ENCODE data around the gene NIPA2. TPM values are rescaled to one million over a fixed set of nuclear protein-coding genes. Genes with fewer than 3 reads are reported as not detected.
A peak's percentile ranks its signal among the peaks of the same experiment; 100 is the strongest.

Gene NIPA2
- total RNA-seq, 8 experiments from 2014 or later: 24.0 to 93.4 (median 42.6) TPM

GRCh38 chr15:22884344-22884743 lies 45.9 kb downstream of the NIPA2 start:
- ATAC-seq (replicated peaks in 6 of 8): peak in 1 of 8 experiments; percentile 32
- H3K4me1 ChIP-seq (replicated peaks in 1 of 2): no peaks in the 10 kb centered on the region
- in situ Hi-C loops (cut with MboI; ENCODE audit: low pct_unique_long_range_greater_than_20kb in 2 of 9, low sequenced_read_pairs in 9 of 9, unreplicated experiment in 9 of 9): loop anchor here in 1 of 9 experiments (25.0 kb wide), 1 partner anchor 103 kb away; the partner anchor contains the start of gene CYFIP1
- no peak overlapping the region for H3K27ac ChIP-seq
- H3K4me3 ChIP-seq: no peak overlapping the region
- 60 to 100% (median 83%) methylated on average over 1 of the region's 1 CpG; no CpG with 5 or more reads in 6 of the 10 experiments for WGBS, 10 experiments

- in situ Hi-C loops (cut with MboI; ENCODE audit: low pct_unique_long_range_greater_than_20kb in 2 of 9, low sequenced_read_pairs in 9 of 9, unreplicated experiment in 9 of 9): loop anchor here in 1 of 9 experiments (25.0 kb wide), 1 partner anchor 102 kb away; the partner anchor contains the start of gene CYFIP1
- no peak for ATAC-seq (replicated peaks in 6 of 8)
- Histone ChIP-seq H3K4me1 (replicated peaks in 1 of 2) (no peaks in the 10 kb centered on the region), H3K27ac (no peak overlapping the region), H3K4me3 (no peak overlapping the region)
- WGBS, 10 experiments: 92 to 100% (median 98%) methylated on average over 1 to 4 of the region's 6 CpGs; no CpG with 5 or more reads in 4 of the 10 experiments
These were observed 46.7 kb downstream of the NIPA2 start for GRCh38 chr15:22885120-22885519.

- H3K4me3 ChIP-seq: no peak overlapping the region
- no peaks in the 10 kb centered on the region for H3K4me1 ChIP-seq (replicated peaks in 1 of 2)
- H3K27ac ChIP-seq: no peak overlapping the region
- in situ Hi-C loops (cut with MboI; ENCODE audit: low pct_unique_long_range_greater_than_20kb in 2 of 9, low sequenced_read_pairs in 9 of 9, unreplicated experiment in 9 of 9): loop anchor here in 1 of 9 experiments (25.0 kb wide), 1 partner anchor 100 kb away; the partner anchor contains the start of gene CYFIP1
- ATAC-seq (replicated peaks in 6 of 8): peak in 7 of 8 experiments; percentile 45 to 77 (median 62)
- 64 to 100% (median 93%) methylated on average over 1 to 9 of the region's 14 CpGs; no CpG with 5 or more reads in 2 of the 10 experiments for WGBS, 10 experiments
These were observed 48.9 kb downstream of the NIPA2 start for GRCh38 chr15:22887157-22887951.

- in situ Hi-C loops (cut with MboI; ENCODE audit: low pct_unique_long_range_greater_than_20kb in 2 of 9, low sequenced_read_pairs in 9 of 9, unreplicated experiment in 9 of 9): loop anchor here in 1 of 9 experiments (25.0 kb wide), 1 partner anchor 99 kb away; the partner anchor contains the start of gene CYFIP1
- WGBS, 10 experiments: 20 to 100% (median 94%) methylated on average over 1 to 9 of the region's 9 CpGs; no CpG with 5 or more reads in 1 of the 10 experiments
- H3K4me3 ChIP-seq: no peak overlapping the region
- H3K4me1 ChIP-seq (replicated peaks in 1 of 2): no peaks in the 10 kb centered on the region
- ATAC-seq (replicated peaks in 6 of 8): peak; percentile 36 to 98 (median 92)
- H3K27ac ChIP-seq: no peak overlapping the region
These were observed 49.8 kb downstream of the NIPA2 start for GRCh38 chr15:22888120-22888859.

GRCh38 chr15:22889146-22889818 lies 50.8 kb downstream of the NIPA2 start:
- H3K4me1 ChIP-seq (replicated peaks in 1 of 2): no peaks in the 10 kb centered on the region
- no peak for ATAC-seq (replicated peaks in 6 of 8)
- in situ Hi-C loops (cut with MboI; ENCODE audit: low pct_unique_long_range_greater_than_20kb in 2 of 9, low sequenced_read_pairs in 9 of 9, unreplicated experiment in 9 of 9): loop anchor here in 1 of 9 experiments (25.0 kb wide), 1 partner anchor 98 kb away; the partner anchor contains the start of gene CYFIP1
- no peak overlapping the region for H3K4me3 ChIP-seq
- 80 to 100% (median 98%) methylated on average over 1 to 6 of the region's 14 CpGs; no CpG with 5 or more reads in 2 of the 10 experiments for whole genome bisulfite sequencing, 10 experiments
- H3K27ac ChIP-seq: no peak overlapping the region

- Histone ChIP-seq H3K4me1 (replicated peaks in 1 of 2) (no peaks in the 10 kb centered on the region), H3K4me3 (no peak overlapping the region), H3K27ac (no peak overlapping the region)
- ATAC-seq (replicated peaks in 6 of 8): no peak
- in situ Hi-C loops (cut with MboI; ENCODE audit: low pct_unique_long_range_greater_than_20kb in 2 of 9, low sequenced_read_pairs in 9 of 9, unreplicated experiment in 9 of 9): loop anchor here in 1 of 9 experiments (25.0 kb wide), 1 partner anchor 97 kb away; the partner anchor contains the start of gene CYFIP1
- WGBS, 10 experiments: 100% methylated on average over 1 of the region's 11 CpGs; no CpG with 5 or more reads in 8 of the 10 experiments
These were observed 51.8 kb downstream of the NIPA2 start for GRCh38 chr15:22890296-22890695.

GRCh38 chr15:22891426-22892210 lies 53.2 kb downstream of the NIPA2 start:
- in situ Hi-C loops (cut with MboI; ENCODE audit: low pct_unique_long_range_greater_than_20kb in 2 of 9, low sequenced_read_pairs in 9 of 9, unreplicated experiment in 9 of 9): loop anchor here in 1 of 9 experiments (25.0 kb wide), 1 partner anchor 96 kb away; the partner anchor contains the start of gene CYFIP1
- Histone ChIP-seq H3K4me1 (replicated peaks in 1 of 2) (no peaks in the 10 kb centered on the region), H3K27ac (no peak overlapping the region), H3K4me3 (no peak overlapping the region)
- WGBS, 10 experiments: 90 to 100% (median 94%) methylated on average over 1 to 20 of the region's 33 CpGs; no CpG with 5 or more reads in 2 of the 10 experiments
- ATAC-seq (replicated peaks in 6 of 8): no peak

- Histone ChIP-seq H3K27ac (no peak overlapping the region), H3K4me1 (replicated peaks in 1 of 2) (no peaks in the 10 kb centered on the region), H3K4me3 (no peak overlapping the region)
- 60 to 100% (median 90%) methylated on average over 1 to 7 of the region's 9 CpGs; no CpG with 5 or more reads in 2 of the 10 experiments for WGBS, 10 experiments
- no peak for ATAC-seq (replicated peaks in 6 of 8)
- in situ Hi-C loops (cut with MboI; ENCODE audit: low pct_unique_long_range_greater_than_20kb in 2 of 9, low sequenced_read_pairs in 9 of 9, unreplicated experiment in 9 of 9): loop anchor here in 1 of 9 experiments (25.0 kb wide), 1 partner anchor 95 kb away; the partner anchor contains the start of gene CYFIP1
These were observed 53.9 kb downstream of the NIPA2 start for GRCh38 chr15:22892333-22892732.

GRCh38 chr15:22893081-22893480 lies 54.6 kb downstream of the NIPA2 start:
- no peak for ATAC-seq (replicated peaks in 6 of 8)
- no peak overlapping the region for H3K27ac ChIP-seq
- H3K4me1 ChIP-seq (replicated peaks in 1 of 2): no peaks in the 10 kb centered on the region
- WGBS, 10 experiments: 40 to 100% (median 88%) methylated on average over 2 to 7 of the region's 17 CpGs
- H3K4me3 ChIP-seq: no peak overlapping the region
- in situ Hi-C loops (cut with MboI; ENCODE audit: low pct_unique_long_range_greater_than_20kb in 2 of 9, low sequenced_read_pairs in 9 of 9, unreplicated experiment in 9 of 9): loop anchor here in 1 of 9 experiments (25.0 kb wide), 1 partner anchor 94 kb away; the partner anchor contains the start of gene CYFIP1

GRCh38 chr15:22893881-22894280 lies 55.4 kb downstream of the NIPA2 start:
- no peak for ATAC-seq (replicated peaks in 6 of 8)
- WGBS, 10 experiments: 80 to 100% (median 94%) methylated on average over 1 to 4 of the region's 13 CpGs; no CpG with 5 or more reads in 2 of the 10 experiments
- in situ Hi-C loops (cut with MboI; ENCODE audit: low pct_unique_long_range_greater_than_20kb in 2 of 9, low sequenced_read_pairs in 9 of 9, unreplicated experiment in 9 of 9): loop anchor here in 1 of 9 experiments (25.0 kb wide), 1 partner anchor 93 kb away; the partner anchor contains the start of gene CYFIP1
- Histone ChIP-seq H3K4me3 (no peak overlapping the region), H3K27ac (no peak overlapping the region), H3K4me1 (replicated peaks in 1 of 2) (no peaks in the 10 kb centered on the region)

GRCh38 chr15:22895465-22896190 lies 57.2 kb downstream of the NIPA2 start:
- H3K4me3 ChIP-seq: no peak overlapping the region
- H3K4me1 ChIP-seq (replicated peaks in 1 of 2): no peaks in the 10 kb centered on the region
- ATAC-seq (replicated peaks in 6 of 8): peak in 3 of 8 experiments; percentile 51 to 99 (median 98)
- WGBS, 10 experiments: 0 to 100% (median 88%) methylated on average over 1 to 3 of the region's 10 CpGs; no CpG with 5 or more reads in 3 of the 10 experiments
- no peak overlapping the region for H3K27ac ChIP-seq
- in situ Hi-C loops (cut with MboI; ENCODE audit: low pct_unique_long_range_greater_than_20kb in 2 of 9, low sequenced_read_pairs in 9 of 9, unreplicated experiment in 9 of 9): loop anchor here in 1 of 9 experiments (25.0 kb wide), 1 partner anchor 92 kb away; the partner anchor contains the start of gene CYFIP1
